H1 (cell line): ENCODE measurements around the gene KRTAP24-1. TPM values are rescaled to one million over a fixed set of nuclear protein-coding genes. Genes with fewer than 3 reads are reported as not detected.

Source experiments
- CTCF ChIA-PET: fragments of 300-600 bp; sonication (Branson Sonifier 250); formaldehyde crosslinking; loops from one replicate; lab custom pipeline; 2021; ENCODE audit not compliant: partially characterized antibody; lab: Charles Lee
- POLR2A ChIA-PET: fragments of 300-600 bp; sonication (Branson Sonifier 250); formaldehyde crosslinking; loops from one replicate; lab custom pipeline; 2021; ENCODE audit warnings: inconsistent platforms; ENCODE audit not compliant: partially characterized antibody; lab: Charles Lee
- DNase-seq, 2 experiments: peaks; one replicate each; pipeline versions ENCODE4 v3.0.0 to v3.0.0-alpha.2; 2010 to 2022; ENCODE audit warnings: low spot score in 2 of 2, low read depth in 1 of 2, mixed read lengths in 1 of 2
- FAIRE-seq: peaks from 2 replicates; lab custom pipeline; 2011; peaks lifted over from hg19 to GRCh38; lab: Jason Lieb, UNC
- H2AFZ ChIP-seq: 2 replicates; pipeline ENCODE4 v1.8.1; 2012; ENCODE audit warnings: low read length, inconsistent platforms
- H2AK5ac ChIP-seq: 2 replicates; pipeline ENCODE4 v1.6.1; 2013; ENCODE audit warnings: low read depth, low read length
- H2BK120ac ChIP-seq: replicated peaks from 2 replicates; pipeline ENCODE3; 2013; ENCODE audit warnings: low read depth, low read length, inconsistent platforms
- H2BK12ac ChIP-seq: 2 replicates; pipeline ENCODE4 v1.6.1; 2013; ENCODE audit warnings: low read depth, low read length
- H2BK15ac ChIP-seq: 2 replicates; pipeline ENCODE4 v1.6.1; 2013; ENCODE audit warnings: low read length
- H2BK20ac ChIP-seq: 2 replicates; pipeline ENCODE4 v1.6.1; 2013; ENCODE audit warnings: low read length
- H2BK5ac ChIP-seq: 2 replicates; pipeline ENCODE4 v1.6.1; 2013; ENCODE audit warnings: low read depth, low read length
- H3K14ac ChIP-seq: 2 replicates; pipeline ENCODE4 v1.6.1; 2013; ENCODE audit warnings: inconsistent platforms; ENCODE audit not compliant: insufficient read length
- H3K18ac ChIP-seq: 2 replicates; pipeline ENCODE4 v1.6.1; 2013; ENCODE audit warnings: low read length; ENCODE audit errors: extremely low read depth
- H3K23ac ChIP-seq: 2 replicates; pipeline ENCODE4 v1.6.1; 2013; ENCODE audit warnings: inconsistent platforms; ENCODE audit not compliant: insufficient read length
- H3K23me2 ChIP-seq: 2 replicates; pipeline ENCODE4 v1.6.1; 2013; ENCODE audit warnings: low read depth, low read length
- H3K27ac ChIP-seq: 2 replicates; pipeline ENCODE4 v1.6.1; 2011; ENCODE audit warnings: low read depth, low read length, inconsistent platforms
- H3K27me3 ChIP-seq, 4 experiments: replicated peaks in 1 of 4; 1 replicate in 1 of 4; 2 replicates in 3 of 4; pipeline versions ENCODE4 v1.6.1 to v1.8.1; 2011 to 2013; ENCODE audit warnings: low read length in 3 of 4, mild to moderate bottlenecking in 3 of 4, inconsistent platforms in 2 of 4, mixed read lengths in 2 of 4, moderate library complexity in 1 of 4; ENCODE audit not compliant: control insufficient read depth in 3 of 4, insufficient read depth in 3 of 4; ENCODE audit errors: extremely low read depth in 1 of 4
- H3K36me3 ChIP-seq, 4 experiments: 2 replicates each; pipeline versions ENCODE4 v1.6.1 to v1.8.1; 2011 to 2013; ENCODE audit warnings: mild to moderate bottlenecking in 4 of 4, low read length in 3 of 4, moderate library complexity in 2 of 4, control low read depth in 1 of 4, inconsistent platforms in 1 of 4; ENCODE audit not compliant: insufficient read depth in 4 of 4, control insufficient read depth in 2 of 4
- H3K4ac ChIP-seq: replicated peaks from 2 replicates; pipeline ENCODE3; 2013; ENCODE audit warnings: low read length, low read depth, mixed read lengths, inconsistent platforms; ENCODE audit not compliant: insufficient read length
- H3K4me1 ChIP-seq, 4 experiments: replicated peaks in 1 of 4; 1 replicate in 1 of 4; 2 replicates in 3 of 4; pipeline versions ENCODE4 v1.6.1 to v1.8.1; 2011 to 2013; ENCODE audit warnings: low read length in 3 of 4, inconsistent platforms in 2 of 4, mixed read lengths in 1 of 4; ENCODE audit not compliant: insufficient read depth in 4 of 4, control insufficient read depth in 3 of 4
- H3K4me2 ChIP-seq, 2 experiments: 2 replicates each; pipeline versions ENCODE4 v1.6.1 to v1.8.1; 2011 to 2013; ENCODE audit warnings: low read depth in 2 of 2, low read length in 2 of 2, control low read depth in 1 of 2, inconsistent platforms in 1 of 2, mild to moderate bottlenecking in 1 of 2; ENCODE audit not compliant: insufficient read depth in 1 of 2
- H3K4me3 ChIP-seq, 4 experiments: fragments of 200-600, 300-600 bp in 1 of 4; sonication (generic), shearing (Covaris generic), sonication (Bioruptor Twin) in 1 of 4; 2 replicates each; pipeline versions ENCODE4 v1.5.1 to v1.8.1; 2011 to 2016; ENCODE audit warnings: low read length in 4 of 4, low read depth in 3 of 4, control low read depth in 2 of 4, inconsistent platforms in 2 of 4, mild to moderate bottlenecking in 2 of 4, mixed read lengths in 1 of 4, moderate library complexity in 1 of 4; ENCODE audit not compliant: insufficient read depth in 2 of 4; ENCODE audit errors: extremely low read depth in 1 of 4
- H3K56ac ChIP-seq: replicated peaks from 2 replicates; pipeline ENCODE3; 2013; ENCODE audit warnings: low read depth, mild to moderate bottlenecking, mixed read lengths, low read length, inconsistent platforms; ENCODE audit not compliant: insufficient read length
- H3K79me1 ChIP-seq: 2 replicates; pipeline ENCODE4 v1.6.1; 2013; ENCODE audit warnings: low read depth, low read length, control low read depth
- H3K79me2 ChIP-seq, 2 experiments: 2 replicates each; pipeline versions ENCODE4 v1.6.1 to v1.8.1; 2012 to 2013; ENCODE audit warnings: low read length in 2 of 2, mild to moderate bottlenecking in 2 of 2, inconsistent platforms in 1 of 2; ENCODE audit not compliant: insufficient read depth in 2 of 2, control insufficient read depth in 1 of 2
- H3K9ac ChIP-seq, 4 experiments: replicated peaks in 1 of 4; 1 replicate in 1 of 4; 2 replicates in 3 of 4; pipeline versions ENCODE4 v1.6.1 to v1.8.1; 2011 to 2013; ENCODE audit warnings: low read depth in 3 of 4, low read length in 3 of 4, control low read depth in 2 of 4, mild to moderate bottlenecking in 2 of 4, moderate library complexity in 2 of 4, inconsistent platforms in 1 of 4; ENCODE audit errors: extremely low read depth in 1 of 4
- H3K9me3 ChIP-seq, 2 experiments: 2 replicates each; pipeline versions ENCODE4 v1.6.1 to v1.8.1; 2012 to 2013; ENCODE audit warnings: mild to moderate bottlenecking in 2 of 2, moderate library complexity in 2 of 2, control low read depth in 1 of 2, inconsistent platforms in 1 of 2, low read depth in 1 of 2, low read length in 1 of 2, mixed read lengths in 1 of 2; ENCODE audit not compliant: insufficient read depth in 2 of 2
- H4K20me1 ChIP-seq, 2 experiments: replicated peaks in 1 of 2; 2 replicates each; pipeline versions ENCODE3 to v1.8.1; 2011 to 2013; ENCODE audit warnings: inconsistent platforms in 2 of 2, low read length in 2 of 2, mild to moderate bottlenecking in 1 of 2; ENCODE audit not compliant: insufficient read depth in 2 of 2, control insufficient read depth in 1 of 2
- H4K5ac ChIP-seq: 2 replicates; pipeline ENCODE4 v1.6.1; 2013; ENCODE audit warnings: low read length, low read depth, mixed read lengths, inconsistent platforms; ENCODE audit not compliant: insufficient read length
- H4K8ac ChIP-seq: 2 replicates; pipeline ENCODE4 v1.8.0; 2013; ENCODE audit warnings: mild to moderate bottlenecking, moderate library complexity, low read length, inconsistent platforms; ENCODE audit not compliant: insufficient read depth; ENCODE audit errors: extremely low read depth
- H4K91ac ChIP-seq: replicated peaks from 2 replicates; pipeline ENCODE3; 2013; ENCODE audit warnings: low read length, mixed read lengths, inconsistent platforms; ENCODE audit not compliant: insufficient read length
- CHD2 ChIP-seq: IDR thresholded peaks from 2 replicates; pipeline ENCODE4 v1.6.1; 2012; ENCODE audit warnings: low read length, improper control_type of control experiment
- FOSL1 ChIP-seq: IDR thresholded peaks from 2 replicates; pipeline ENCODE4 v1.6.1; 2011; ENCODE audit warnings: mild to moderate bottlenecking, low read depth, low read length, moderate library complexity; ENCODE audit not compliant: insufficient read depth
- GABPA ChIP-seq: IDR thresholded peaks from 2 replicates; pipeline ENCODE4 v1.6.1; 2011; ENCODE audit warnings: mild to moderate bottlenecking, low read length, moderate library complexity, borderline replicate concordance; ENCODE audit not compliant: insufficient read depth
- SP1 ChIP-seq: IDR thresholded peaks from 2 replicates; pipeline ENCODE4 v1.6.1; 2011; ENCODE audit warnings: low read depth, low read length
- TBP ChIP-seq: IDR thresholded peaks from 2 replicates; pipeline ENCODE4 v1.6.1; 2011; ENCODE audit warnings: low read depth, low read length, improper control_type of control experiment
- WGBS, 2 experiments: shearing (Covaris generic) in 1 of 2; methylation state at CpG; one replicate each; pipeline versions ENCODE4 v1.1.6 to v1.1.7; 2013 to 2015; ENCODE audit warnings: low lambda C conversion rate in 2 of 2, mixed read lengths in 2 of 2, inconsistent platforms in 1 of 2, low coverage in 1 of 2, missing lambda C conversion rate in 1 of 2; ENCODE audit not compliant: insufficient replicate concordance in 2 of 2, insufficient coverage in 1 of 2, insufficient read length in 1 of 2; ENCODE audit errors: extremely low coverage in 1 of 2, missing lambda C conversion rate in 1 of 2; 5-methylcytosine and 5-hydroxymethylcytosine counted together
- polyA plus RNA-seq, 7 experiments: library from polyadenylated mRNA; depleted of rRNA in 3 of 7; stranded (reverse) in 5 of 7; unstranded in 2 of 7; fragments of >200 nt in 5 of 7; fragments of 200-250 nt in 2 of 7; gene quantifications; 1 replicate in 5 of 7; 2 replicates in 1 of 7; 4 replicates in 1 of 7; pipeline versions ENCODE4 v1.2.1 to v1.2.3, GENCODE V29; 2011 to 2013; ENCODE audit warnings: missing spikeins in 2 of 7, mixed read lengths in 2 of 7
- total RNA-seq: library from RNA; stranded (reverse); fragmentation: NEBNext Ultra II Directional; extraction: Animal tissue kit (Norgen Biotek cat#: 25700); gene quantifications from 2 replicates; pipeline ENCODE4 v1.2.1, GENCODE V29; 2021

KRTAP24-1 gene
- total and polyA plus RNA-seq, 2 of the 8 experiments (the other 6 are each of a cell fraction or from before 2014, with no cell fraction given), result not detected

GRCh38 chr21:30289215-30289614, 6.5 kb upstream of the KRTAP24-1 start, which contains the start of gene KRTAP25-1:
TSS of gene KRTAP25-1 (minus strand) at chr21:30289514. CDS start at chr21:30289490, 24 bp downstream.
- H3K4me2 ChIP-seq, result no peak within 1 kb of the TSS

More at GRCh38 chr21:30289215-30289614, 6.5 kb upstream of the KRTAP24-1 start, which contains the start of gene KRTAP25-1:
- no peak within 1 kb of the TSS for H3K27ac ChIP-seq
- H4K91ac ChIP-seq, result no peak within 1 kb of the TSS
- H3K9me3 ChIP-seq, result no peaks in the 10 kb centered on the region
- H2AFZ ChIP-seq, result no peak within 1 kb of the TSS
- no peak within 1 kb of the TSS for H3K23ac ChIP-seq
- DNase-seq, result no peak
- no peaks in the 10 kb centered on the region for H3K79me2 ChIP-seq
- no peaks in the 10 kb centered on the region for H4K20me1 ChIP-seq
- H2AK5ac ChIP-seq, result no peak within 1 kb of the TSS
- H4K5ac ChIP-seq, result no peak within 1 kb of the TSS
- H2BK20ac ChIP-seq, result no peak within 1 kb of the TSS
- no peak within 1 kb of the TSS for H3K56ac ChIP-seq
- POLR2A ChIA-PET, result no interaction called here
- H3K4me3 ChIP-seq, result no peak within 1 kb of the TSS
- CTCF ChIA-PET, result interaction anchor here (0.6 to 1.4 kb wide), 3 partner anchors 17 to 154 kb away, joined by 3 to 4 read pairs (median 4); no protein-coding TSS in a partner anchor
- H3K4ac ChIP-seq, result no peak within 1 kb of the TSS
- H4K8ac ChIP-seq, result no peak within 1 kb of the TSS
- H2BK15ac ChIP-seq, result no peak within 1 kb of the TSS
- no peaks in the 10 kb centered on the region for H3K4me1 ChIP-seq
- H3K79me1 ChIP-seq, result no peaks in the 10 kb centered on the region
- no peaks in the 10 kb centered on the region for H3K23me2 ChIP-seq
- TF ChIP-seq TBP, result no peak
- no peak for TF ChIP-seq FOSL1
- TF ChIP-seq SP1, result no peak
- no peak for TF ChIP-seq GABPA
- TF ChIP-seq CHD2, result no peak
- H3K14ac ChIP-seq, result no peak within 1 kb of the TSS
- H2BK12ac ChIP-seq, result no peak within 1 kb of the TSS
- no peak within 1 kb of the TSS for H3K9ac ChIP-seq
- FAIRE-seq, result no peak
- no peak within 1 kb of the TSS for H2BK5ac ChIP-seq
- 75% methylated on average over 2 of the region's 2 CpGs; no CpG with 5 or more reads in 1 of the 2 experiments for WGBS, 2 experiments
- H2BK120ac ChIP-seq, result no peak within 1 kb of the TSS
- no peaks in the 10 kb centered on the region for H3K27me3 ChIP-seq
- no peaks in the 10 kb centered on the region for H3K36me3 ChIP-seq
- no peak within 1 kb of the TSS for H3K18ac ChIP-seq
